Smooth muscle cell (in vitro differentiated cells): ENCODE data around the gene PDE6B. TPM values are rescaled to one million over a fixed set of nuclear protein-coding genes. Genes with fewer than 3 reads are reported as not detected.

Experiments
- DNase-seq: peaks from one replicate; lab custom pipeline; 2025; ENCODE audit not compliant: unreplicated experiment; lab: John Stamatoyannopoulos, UW
- H2AFZ ChIP-seq: fragments of 200-600 bp; sonication (generic); 2 replicates; pipeline ENCODE4 v1.6.0; 2016; ENCODE audit warnings: antibody characterized with exemption, low read depth, mild to moderate bottlenecking
- H3F3A ChIP-seq: fragments of 200-600 bp; sonication (generic); 2 replicates; pipeline ENCODE4 v1.6.0; 2017; ENCODE audit warnings: antibody characterized with exemption, low read depth
- H3K27ac ChIP-seq: fragments of 200-600 bp; sonication (generic); 2 replicates; pipeline ENCODE4 v1.5.1; 2016; ENCODE audit warnings: low read depth, mild to moderate bottlenecking
- H3K27me3 ChIP-seq: fragments of 200-600 bp; sonication (generic); 2 replicates; pipeline ENCODE4 v1.6.1; 2016; ENCODE audit warnings: low read depth, mild to moderate bottlenecking
- H3K36me3 ChIP-seq: fragments of 200-600 bp; sonication (generic); 2 replicates; pipeline ENCODE4 v1.5.1; 2016; ENCODE audit warnings: low read depth
- H3K4me1 ChIP-seq: fragments of 200-600 bp; sonication (generic); 2 replicates; pipeline ENCODE4 v1.5.1; 2016; ENCODE audit warnings: low read depth
- H3K4me2 ChIP-seq: fragments of 200-600 bp; sonication (generic); 2 replicates; pipeline ENCODE4 v1.6.0; 2016; ENCODE audit warnings: mild to moderate bottlenecking
- H3K4me3 ChIP-seq: fragments of 200-600 bp; sonication (generic); 2 replicates; pipeline ENCODE4 v1.5.1; 2016; ENCODE audit warnings: mild to moderate bottlenecking
- H3K79me2 ChIP-seq: fragments of 200-600 bp; sonication (generic); 2 replicates; pipeline ENCODE4 v1.6.0; 2016; ENCODE audit warnings: low read depth, mild to moderate bottlenecking
- H3K9ac ChIP-seq: fragments of 200-600 bp; sonication (generic); 2 replicates; pipeline ENCODE4 v1.6.0; 2016; ENCODE audit warnings: low read depth
- H3K9me3 ChIP-seq: fragments of 200-600 bp; sonication (generic); replicated peaks from 2 replicates; pipeline ENCODE4 v1.5.1; 2016; ENCODE audit warnings: low read depth
- H4K20me1 ChIP-seq: fragments of 200-600 bp; sonication (generic); 2 replicates; pipeline ENCODE4 v1.6.0; 2016; ENCODE audit warnings: low read depth
- CTCF ChIP-seq: fragments of 200-600 bp; sonication (generic); IDR thresholded peaks from 2 replicates; pipeline ENCODE4 v1.5.1; 2017; ENCODE audit warnings: borderline replicate concordance, mild to moderate bottlenecking, antibody characterized with exemption; ENCODE audit not compliant: insufficient read depth, poor library complexity, severe bottlenecking
- WGBS: methylation state at CpG from one replicate; pipeline ENCODE4 v1.1.7; 2016; ENCODE audit warnings: low lambda C conversion rate; 5-methylcytosine and 5-hydroxymethylcytosine counted together
- polyA plus RNA-seq: library from polyadenylated mRNA; unstranded; fragments of >200 nt; fragmentation: Nextera tagmentation; extraction: Ambion mirVana; gene quantifications from 2 replicates; pipeline ENCODE4 v1.2.1, GENCODE V29; 2016
- total RNA-seq: library from RNA; depleted of rRNA; stranded (reverse); fragments of >200 nt; gene quantifications from 2 replicates; pipeline ENCODE4 v1.2.3, GENCODE V29; 2014

Gene PDE6B
- total and polyA plus RNA-seq, 2 experiments from 2014 or later = 5.1 to 9.0 TPM

GRCh38 chr4:604131-604530 lies 21.2 kb upstream of the PDE6B start:
- H2AFZ ChIP-seq = no peak overlapping the region
- TF ChIP-seq CTCF = no peak
- no peak overlapping the region for H3K4me2 ChIP-seq
- no peaks in the 10 kb centered on the region for H4K20me1 ChIP-seq
- no peaks in the 10 kb centered on the region for H3F3A ChIP-seq
- no peaks in the 10 kb centered on the region for H3K36me3 ChIP-seq
- no peaks in the 10 kb centered on the region for H3K79me2 ChIP-seq
- 49% methylated on average over 3 of the region's 3 CpGs for WGBS
- H3K9me3 ChIP-seq = no peaks in the 10 kb centered on the region
- H3K27me3 ChIP-seq = no peaks in the 10 kb centered on the region
- no peak overlapping the region for H3K27ac ChIP-seq
- peaks cover 3% of the 10 kb centered on the region for H3K4me1 ChIP-seq
- H3K9ac ChIP-seq = no peak overlapping the region
- no peak for DNase-seq
- H3K4me3 ChIP-seq = no peak overlapping the region

- no peaks in the 10 kb centered on the region for H3K9me3 ChIP-seq
- no peak overlapping the region for H3K4me2 ChIP-seq
- TF ChIP-seq CTCF = no peak
- no peaks in the 10 kb centered on the region for H3K27me3 ChIP-seq
- H3K4me3 ChIP-seq = no peak overlapping the region
- no peaks in the 10 kb centered on the region for H4K20me1 ChIP-seq
- WGBS = 89% methylated on average over 17 of the region's 17 CpGs
- H3K79me2 ChIP-seq = no peaks in the 10 kb centered on the region
- H3K9ac ChIP-seq = no peak overlapping the region
- no peaks in the 10 kb centered on the region for H3F3A ChIP-seq
- no peak overlapping the region for H2AFZ ChIP-seq
- H3K4me1 ChIP-seq = peaks cover 3% of the 10 kb centered on the region
- DNase-seq = no peak
- no peak overlapping the region for H3K27ac ChIP-seq
- no peaks in the 10 kb centered on the region for H3K36me3 ChIP-seq
Measured at GRCh38 chr4:605702-606425, 19.5 kb upstream of the PDE6B start.

- Histone ChIP-seq H3K4me3 (no peak overlapping the region), H3K4me2 (no peak overlapping the region), H3K79me2 (no peaks in the 10 kb centered on the region), H3K4me1 (no peaks in the 10 kb centered on the region), H2AFZ (no peak overlapping the region), H3K27ac (no peak overlapping the region), H4K20me1 (no peaks in the 10 kb centered on the region), H3F3A (no peaks in the 10 kb centered on the region), H3K36me3 (no peaks in the 10 kb centered on the region), H3K9me3 (no peaks in the 10 kb centered on the region), H3K27me3 (no peaks in the 10 kb centered on the region), H3K9ac (no peak overlapping the region)
- TF ChIP-seq CTCF = no peak
- 57% methylated on average over 7 of the region's 7 CpGs for WGBS
- DNase-seq = no peak
Measured at GRCh38 chr4:608236-608635, 17.1 kb upstream of the PDE6B start.
